SK-N-SH treated with all-trans-retinoic acid at 6 μM for 48 hours (cell line): ENCODE results near the gene SYNRG.
A peak's percentile ranks its signal among the peaks of the same experiment; 100 is the strongest.

ENCODE experiments used
- ATAC-seq: fragments of 200-7000 bp; cut with Tn5 transposase; 3 replicates; pipeline ENCODE4 v1.9.1; 2020; ENCODE audit warnings: mild to moderate bottlenecking, moderate library complexity
- ARNTL ChIP-seq: fragments of 450-650 bp; formaldehyde crosslinking; IDR thresholded peaks from 2 replicates; pipeline ENCODE4 v1.5.0; 2020; ENCODE audit warnings: low read depth, mild to moderate bottlenecking, moderate library complexity, borderline replicate concordance
- CSDC2 ChIP-seq: fragments of 250-450 bp; sonication (Bioruptor Pico); IDR thresholded peaks from 2 replicates; pipeline ENCODE4 v1.5.0; 2020; ENCODE audit warnings: mild to moderate bottlenecking, moderate library complexity
- ESRRG ChIP-seq: fragments of 250-450 bp; sonication (Bioruptor Pico); IDR thresholded peaks from 2 replicates; pipeline ENCODE4 v1.6.1; 2021; ENCODE audit warnings: mild to moderate bottlenecking
- GLIS3 ChIP-seq: fragments of 250-450 bp; sonication (Bioruptor Pico); IDR thresholded peaks from 2 replicates; pipeline ENCODE4 v1.5.0; 2020; ENCODE audit warnings: mild to moderate bottlenecking, moderate library complexity
- ISL1 ChIP-seq: fragments of 250-450 bp; sonication (Bioruptor Pico); IDR thresholded peaks from 2 replicates; pipeline ENCODE4 v2.1.2; 2022; ENCODE audit warnings: mild to moderate bottlenecking, moderate library complexity
- OSR1 ChIP-seq: fragments of 250-450 bp; sonication (Bioruptor Pico); IDR thresholded peaks from 2 replicates; pipeline ENCODE4 v1.8.0; 2022; ENCODE audit warnings: moderate library complexity, mild to moderate bottlenecking, inconsistent platforms
- PPARA ChIP-seq: fragments of 250-450 bp; sonication (Bioruptor Pico); IDR thresholded peaks from 2 replicates; pipeline ENCODE4 v1.5.0; 2020; ENCODE audit warnings: mild to moderate bottlenecking, borderline replicate concordance
- RARB ChIP-seq: fragments of 250-450 bp; sonication (Bioruptor Pico); IDR thresholded peaks from 2 replicates; pipeline ENCODE4 v1.8.0; 2021; ENCODE audit warnings: mild to moderate bottlenecking, moderate library complexity
- SNAI2 ChIP-seq: fragments of 250-450 bp; sonication (Bioruptor Pico); IDR thresholded peaks from 2 replicates; pipeline ENCODE4 v1.5.0; 2020; ENCODE audit warnings: mild to moderate bottlenecking, moderate library complexity
- TCF4 ChIP-seq: fragments of 250-450 bp; sonication (Bioruptor Pico); IDR thresholded peaks from 2 replicates; pipeline ENCODE4 v1.8.0; 2021; ENCODE audit warnings: mild to moderate bottlenecking, moderate library complexity, borderline replicate concordance
- TOX ChIP-seq: fragments of 250-450 bp; sonication (Bioruptor Pico); IDR thresholded peaks from 2 replicates; pipeline ENCODE4 v1.8.0; 2021; ENCODE audit warnings: mild to moderate bottlenecking, moderate library complexity, borderline replicate concordance
- ZC3H10 ChIP-seq: fragments of 250-450 bp; sonication (Bioruptor Pico); IDR thresholded peaks from 2 replicates; pipeline ENCODE4 v1.5.1; 2021; ENCODE audit warnings: mild to moderate bottlenecking, moderate library complexity
- ZFP30 ChIP-seq: fragments of 450-650 bp; formaldehyde crosslinking; IDR thresholded peaks from 2 replicates; pipeline ENCODE4 v1.5.0; 2022; ENCODE audit warnings: mild to moderate bottlenecking, moderate library complexity
- ZNF565 ChIP-seq: fragments of 450-650 bp; formaldehyde crosslinking; conservative IDR thresholded peaks from 2 replicates; pipeline ENCODE4 v1.5.0; 2020; ENCODE audit warnings: low read depth, mild to moderate bottlenecking, moderate library complexity
- ZNF70 ChIP-seq: fragments of 450-650 bp; formaldehyde crosslinking; IDR thresholded peaks from 2 replicates; pipeline ENCODE4 v1.5.0; 2020; ENCODE audit warnings: mild to moderate bottlenecking, moderate library complexity
- ZNF8 ChIP-seq: fragments of 450-650 bp; formaldehyde crosslinking; IDR thresholded peaks from 2 replicates; pipeline ENCODE4 v1.5.0; 2020; ENCODE audit warnings: mild to moderate bottlenecking, moderate library complexity
- TF ChIP-seq, protein P1 (sequence below): fragments of 250-450 bp; sonication (Bioruptor Pico); IDR thresholded peaks from 2 replicates; pipeline ENCODE4 v1.8.0; 2020; ENCODE audit warnings: mild to moderate bottlenecking, moderate library complexity, borderline replicate concordance
- TF ChIP-seq, protein P2 (sequence below): fragments of 250-450 bp; sonication (Bioruptor Pico); IDR thresholded peaks from 2 replicates; pipeline ENCODE4 v1.8.0; 2021; ENCODE audit warnings: low read depth, mild to moderate bottlenecking, moderate library complexity, borderline replicate concordance
- TF ChIP-seq, protein P3 (sequence below): fragments of 250-450 bp; sonication (Bioruptor Pico); IDR thresholded peaks from 2 replicates; pipeline ENCODE4 v1.5.0; 2020; ENCODE audit warnings: mild to moderate bottlenecking, moderate library complexity
- TF ChIP-seq, protein P4 (sequence below): fragments of 250-450 bp; sonication (Bioruptor Pico); IDR thresholded peaks from 2 replicates; pipeline ENCODE4 v1.5.1; 2021; ENCODE audit warnings: mild to moderate bottlenecking, moderate library complexity
- TF ChIP-seq, protein P5 (sequence below): fragments of 250-450 bp; sonication (Bioruptor Pico); IDR thresholded peaks from 2 replicates; pipeline ENCODE4 v1.5.1; 2020; ENCODE audit warnings: low read depth, mild to moderate bottlenecking, moderate library complexity

SYNRG gene

DNA sequence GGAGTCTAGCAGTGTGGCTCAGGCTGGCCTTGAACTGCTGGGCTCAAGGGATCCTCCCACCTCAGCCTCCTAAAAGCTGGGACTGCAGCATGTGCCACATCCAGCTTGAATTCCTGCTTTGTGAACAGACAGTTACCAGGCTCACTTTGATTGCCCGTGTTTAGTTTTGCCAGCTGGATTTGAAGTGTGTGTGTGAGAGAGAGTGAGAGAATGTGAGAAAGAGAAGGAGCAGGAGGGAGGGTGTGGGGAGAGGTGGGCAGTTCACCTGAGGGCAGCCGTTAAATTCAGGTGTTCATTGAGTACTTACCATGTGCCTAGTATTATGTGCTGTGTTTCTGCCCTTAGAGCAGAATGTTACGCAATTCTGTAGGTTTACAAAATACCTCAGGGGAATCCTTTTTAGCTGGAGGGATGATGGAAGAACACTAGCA, 114.8 kb downstream of the SYNRG start:
- no peak for ATAC-seq
- TF ChIP-seq OSR1 (CRISPR knock-in tag) = no peak
- TF ChIP-seq, protein P1, sequence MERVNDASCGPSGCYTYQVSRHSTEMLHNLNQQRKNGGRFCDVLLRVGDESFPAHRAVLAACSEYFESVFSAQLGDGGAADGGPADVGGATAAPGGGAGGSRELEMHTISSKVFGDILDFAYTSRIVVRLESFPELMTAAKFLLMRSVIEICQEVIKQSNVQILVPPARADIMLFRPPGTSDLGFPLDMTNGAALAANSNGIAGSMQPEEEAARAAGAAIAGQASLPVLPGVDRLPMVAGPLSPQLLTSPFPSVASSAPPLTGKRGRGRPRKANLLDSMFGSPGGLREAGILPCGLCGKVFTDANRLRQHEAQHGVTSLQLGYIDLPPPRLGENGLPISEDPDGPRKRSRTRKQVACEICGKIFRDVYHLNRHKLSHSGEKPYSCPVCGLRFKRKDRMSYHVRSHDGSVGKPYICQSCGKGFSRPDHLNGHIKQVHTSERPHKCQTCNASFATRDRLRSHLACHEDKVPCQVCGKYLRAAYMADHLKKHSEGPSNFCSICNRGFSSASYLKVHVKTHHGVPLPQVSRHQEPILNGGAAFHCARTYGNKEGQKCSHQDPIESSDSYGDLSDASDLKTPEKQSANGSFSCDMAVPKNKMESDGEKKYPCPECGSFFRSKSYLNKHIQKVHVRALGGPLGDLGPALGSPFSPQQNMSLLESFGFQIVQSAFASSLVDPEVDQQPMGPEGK = no peak
- TF ChIP-seq ISL1 = no peak
- no peak for TF ChIP-seq ZNF565 (CRISPR knock-in tag)
- no peak for TF ChIP-seq ARNTL (CRISPR knock-in tag)
- TF ChIP-seq RARB (CRISPR knock-in tag) = no peak
- no peak for TF ChIP-seq TOX (CRISPR knock-in tag)
- TF ChIP-seq TCF4 (CRISPR knock-in tag) = no peak
- TF ChIP-seq, protein P2, sequence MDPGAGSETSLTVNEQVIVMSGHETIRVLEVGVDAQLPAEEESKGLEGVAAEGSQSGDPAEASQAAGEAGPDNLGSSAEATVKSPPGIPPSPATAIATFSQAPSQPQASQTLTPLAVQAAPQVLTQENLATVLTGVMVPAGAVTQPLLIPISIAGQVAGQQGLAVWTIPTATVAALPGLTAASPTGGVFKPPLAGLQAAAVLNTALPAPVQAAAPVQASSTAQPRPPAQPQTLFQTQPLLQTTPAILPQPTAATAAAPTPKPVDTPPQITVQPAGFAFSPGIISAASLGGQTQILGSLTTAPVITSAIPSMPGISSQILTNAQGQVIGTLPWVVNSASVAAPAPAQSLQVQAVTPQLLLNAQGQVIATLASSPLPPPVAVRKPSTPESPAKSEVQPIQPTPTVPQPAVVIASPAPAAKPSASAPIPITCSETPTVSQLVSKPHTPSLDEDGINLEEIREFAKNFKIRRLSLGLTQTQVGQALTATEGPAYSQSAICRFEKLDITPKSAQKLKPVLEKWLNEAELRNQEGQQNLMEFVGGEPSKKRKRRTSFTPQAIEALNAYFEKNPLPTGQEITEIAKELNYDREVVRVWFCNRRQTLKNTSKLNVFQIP (CRISPR knock-in tag) = no peak
- TF ChIP-seq GLIS3 (CRISPR knock-in tag) = no peak
- TF ChIP-seq, protein P3, sequence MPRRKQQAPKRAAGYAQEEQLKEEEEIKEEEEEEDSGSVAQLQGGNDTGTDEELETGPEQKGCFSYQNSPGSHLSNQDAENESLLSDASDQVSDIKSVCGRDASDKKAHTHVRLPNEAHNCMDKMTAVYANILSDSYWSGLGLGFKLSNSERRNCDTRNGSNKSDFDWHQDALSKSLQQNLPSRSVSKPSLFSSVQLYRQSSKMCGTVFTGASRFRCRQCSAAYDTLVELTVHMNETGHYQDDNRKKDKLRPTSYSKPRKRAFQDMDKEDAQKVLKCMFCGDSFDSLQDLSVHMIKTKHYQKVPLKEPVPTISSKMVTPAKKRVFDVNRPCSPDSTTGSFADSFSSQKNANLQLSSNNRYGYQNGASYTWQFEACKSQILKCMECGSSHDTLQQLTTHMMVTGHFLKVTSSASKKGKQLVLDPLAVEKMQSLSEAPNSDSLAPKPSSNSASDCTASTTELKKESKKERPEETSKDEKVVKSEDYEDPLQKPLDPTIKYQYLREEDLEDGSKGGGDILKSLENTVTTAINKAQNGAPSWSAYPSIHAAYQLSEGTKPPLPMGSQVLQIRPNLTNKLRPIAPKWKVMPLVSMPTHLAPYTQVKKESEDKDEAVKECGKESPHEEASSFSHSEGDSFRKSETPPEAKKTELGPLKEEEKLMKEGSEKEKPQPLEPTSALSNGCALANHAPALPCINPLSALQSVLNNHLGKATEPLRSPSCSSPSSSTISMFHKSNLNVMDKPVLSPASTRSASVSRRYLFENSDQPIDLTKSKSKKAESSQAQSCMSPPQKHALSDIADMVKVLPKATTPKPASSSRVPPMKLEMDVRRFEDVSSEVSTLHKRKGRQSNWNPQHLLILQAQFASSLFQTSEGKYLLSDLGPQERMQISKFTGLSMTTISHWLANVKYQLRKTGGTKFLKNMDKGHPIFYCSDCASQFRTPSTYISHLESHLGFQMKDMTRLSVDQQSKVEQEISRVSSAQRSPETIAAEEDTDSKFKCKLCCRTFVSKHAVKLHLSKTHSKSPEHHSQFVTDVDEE (CRISPR knock-in tag) = no peak
- no peak for TF ChIP-seq ZC3H10 (CRISPR knock-in tag)
- no peak for TF ChIP-seq ESRRG (CRISPR knock-in tag)
- TF ChIP-seq ZNF70 (CRISPR knock-in tag) = no peak
- no peak for TF ChIP-seq ZFP30
- TF ChIP-seq, protein P4, sequence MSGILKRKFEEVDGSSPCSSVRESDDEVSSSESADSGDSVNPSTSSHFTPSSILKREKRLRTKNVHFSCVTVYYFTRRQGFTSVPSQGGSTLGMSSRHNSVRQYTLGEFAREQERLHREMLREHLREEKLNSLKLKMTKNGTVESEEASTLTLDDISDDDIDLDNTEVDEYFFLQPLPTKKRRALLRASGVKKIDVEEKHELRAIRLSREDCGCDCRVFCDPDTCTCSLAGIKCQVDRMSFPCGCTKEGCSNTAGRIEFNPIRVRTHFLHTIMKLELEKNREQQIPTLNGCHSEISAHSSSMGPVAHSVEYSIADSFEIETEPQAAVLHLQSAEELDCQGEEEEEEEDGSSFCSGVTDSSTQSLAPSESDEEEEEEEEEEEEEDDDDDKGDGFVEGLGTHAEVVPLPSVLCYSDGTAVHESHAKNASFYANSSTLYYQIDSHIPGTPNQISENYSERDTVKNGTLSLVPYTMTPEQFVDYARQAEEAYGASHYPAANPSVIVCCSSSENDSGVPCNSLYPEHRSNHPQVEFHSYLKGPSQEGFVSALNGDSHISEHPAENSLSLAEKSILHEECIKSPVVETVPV (CRISPR knock-in tag) = no peak
- no peak for TF ChIP-seq PPARA
- TF ChIP-seq, protein P5, sequence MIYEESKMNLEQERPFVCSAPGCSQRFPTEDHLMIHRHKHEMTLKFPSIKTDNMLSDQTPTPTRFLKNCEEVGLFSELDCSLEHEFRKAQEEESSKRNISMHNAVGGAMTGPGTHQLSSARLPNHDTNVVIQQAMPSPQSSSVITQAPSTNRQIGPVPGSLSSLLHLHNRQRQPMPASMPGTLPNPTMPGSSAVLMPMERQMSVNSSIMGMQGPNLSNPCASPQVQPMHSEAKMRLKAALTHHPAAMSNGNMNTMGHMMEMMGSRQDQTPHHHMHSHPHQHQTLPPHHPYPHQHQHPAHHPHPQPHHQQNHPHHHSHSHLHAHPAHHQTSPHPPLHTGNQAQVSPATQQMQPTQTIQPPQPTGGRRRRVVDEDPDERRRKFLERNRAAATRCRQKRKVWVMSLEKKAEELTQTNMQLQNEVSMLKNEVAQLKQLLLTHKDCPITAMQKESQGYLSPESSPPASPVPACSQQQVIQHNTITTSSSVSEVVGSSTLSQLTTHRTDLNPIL (CRISPR knock-in tag) = no peak

DNA sequence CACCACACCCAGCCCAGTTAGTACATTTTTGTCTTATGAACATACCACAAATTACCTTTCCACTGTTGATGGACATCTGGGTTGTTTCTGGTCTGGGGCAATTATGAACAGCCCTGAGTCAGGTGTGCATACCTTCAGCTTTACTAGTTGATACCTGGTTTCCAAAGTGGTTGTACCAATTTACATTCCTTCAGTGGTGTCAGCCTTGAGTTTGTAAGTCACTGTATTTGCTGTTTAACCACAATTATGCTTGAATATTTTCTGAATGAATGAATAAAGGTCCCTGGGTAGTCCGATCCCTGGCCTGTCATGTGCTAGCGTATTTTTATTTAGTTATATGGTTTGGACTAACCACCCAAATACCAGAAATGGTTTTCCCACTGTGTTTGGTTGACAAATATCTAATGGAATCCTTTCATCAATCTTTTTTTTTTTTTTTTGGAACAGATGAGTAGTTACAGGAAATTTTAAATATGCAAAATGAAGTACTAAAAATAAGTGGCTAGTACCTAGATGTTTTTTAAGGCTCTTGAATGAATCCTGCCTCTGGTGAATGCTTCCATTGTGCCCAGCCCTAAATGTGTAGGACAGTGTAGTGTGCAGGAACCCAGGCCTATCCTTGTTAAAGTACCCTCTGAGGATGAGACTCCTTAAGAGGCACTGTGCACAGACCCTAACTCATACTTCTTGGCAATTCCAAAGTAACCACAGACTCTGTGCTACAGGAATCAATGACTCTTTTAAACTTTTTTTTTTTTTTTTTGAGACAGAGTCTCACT, 115.8 kb downstream of the SYNRG start:
- TF ChIP-seq TOX (CRISPR knock-in tag) (no peak), OSR1 (CRISPR knock-in tag) (no peak)
- TF ChIP-seq, all 23 proteins: peak for 0
- peak; percentile 26 for ATAC-seq

DNA sequence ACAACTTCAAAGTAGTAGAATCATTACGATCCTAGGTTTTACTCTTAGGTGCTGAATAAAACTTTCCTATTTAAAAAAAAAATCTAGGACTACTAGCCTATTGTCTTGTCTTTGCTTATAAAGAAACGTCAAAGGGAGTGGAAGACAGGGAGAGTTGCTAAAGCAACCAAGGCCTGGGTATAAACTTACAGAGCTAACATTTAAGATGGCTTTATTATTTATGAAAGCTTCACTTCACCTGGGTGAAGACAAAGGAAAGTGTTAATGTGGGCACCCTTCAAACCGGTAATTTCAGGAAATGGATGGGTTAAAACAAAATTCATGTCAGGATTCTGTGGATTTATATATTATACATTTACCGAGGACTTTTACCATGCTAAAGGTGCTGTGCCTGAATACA, 117.1 kb downstream of the SYNRG start:
- ATAC-seq = no peak
- TF ChIP-seq, protein P3 (CRISPR knock-in tag) = no peak
- no peak for TF ChIP-seq ZNF70 (CRISPR knock-in tag)
- TF ChIP-seq ZC3H10 (CRISPR knock-in tag) = no peak
- no peak for TF ChIP-seq ESRRG (CRISPR knock-in tag)
- TF ChIP-seq ZNF565 (CRISPR knock-in tag) = no peak
- no peak for TF ChIP-seq CSDC2 (CRISPR knock-in tag)
- TF ChIP-seq SNAI2 (CRISPR knock-in tag) = no peak
- TF ChIP-seq, protein P4 (CRISPR knock-in tag) = no peak
- no peak for TF ChIP-seq PPARA
- no peak for TF ChIP-seq ZFP30
- TF ChIP-seq, protein P5 (CRISPR knock-in tag) = no peak
- no peak for TF ChIP-seq ZNF8 (CRISPR knock-in tag)
